GM12878 (cell line): ENCODE results near the gene PAK5.

Source experiments
- CBX5 ChIP-seq: sonication (generic); IDR thresholded peaks from 2 replicates; pipeline ENCODE4 v1.6.1; 2016; ENCODE audit warnings: low read depth, moderate library complexity, mild to moderate bottlenecking, inconsistent platforms
- MTA3 ChIP-seq: IDR thresholded peaks from 2 replicates; pipeline ENCODE4 v1.6.1; 2012; ENCODE audit warnings: low read length, inconsistent platforms, borderline replicate concordance
- NRF1 ChIP-seq: conservative IDR thresholded peaks from 2 replicates; pipeline ENCODE4 v1.6.1; 2011; ENCODE audit warnings: mild to moderate bottlenecking, low read depth, low read length, improper control_type of control experiment
- PAX8 ChIP-seq: fragments of 450-650 bp; IDR thresholded peaks from 2 replicates; pipeline ENCODE4 v1.6.1; 2017; ENCODE audit warnings: mild to moderate bottlenecking, moderate library complexity
- SIN3A ChIP-seq: IDR thresholded peaks from 2 replicates; pipeline ENCODE4 v1.6.1; 2012; ENCODE audit warnings: low read depth, low read length, improper control_type of control experiment
- TAF1 ChIP-seq: IDR thresholded peaks from 2 replicates; pipeline ENCODE4 v1.6.1; 2011; ENCODE audit warnings: mild to moderate bottlenecking, low read depth, low read length, borderline replicate concordance
- ZNF274 ChIP-seq: IDR thresholded peaks from one replicate; pipeline ENCODE4 v1.8.0; 2011; ENCODE audit not compliant: insufficient read length, insufficient read depth
- TF ChIP-seq, protein P1 (sequence below), 3 experiments: IDR thresholded peaks in 2 of 3; conservative IDR thresholded peaks in 1 of 3; 2 replicates each; pipeline ENCODE4 v1.5.1; 2011; ENCODE audit warnings: low read depth in 3 of 3, low read length in 3 of 3, mild to moderate bottlenecking in 3 of 3, control low read depth in 2 of 3, moderate library complexity in 2 of 3, inconsistent platforms in 1 of 3, mixed read lengths in 1 of 3; ENCODE audit not compliant: control insufficient read depth in 2 of 3, insufficient read depth in 1 of 3; ENCODE audit errors: extremely low read depth in 1 of 3

- TF ChIP-seq ZNF274: no peak
- TF ChIP-seq CBX5: no peak
- TF ChIP-seq PAX8: no peak
- TF ChIP-seq NRF1: no peak
- TF ChIP-seq SIN3A: no peak
- TF ChIP-seq MTA3: no peak
- TF ChIP-seq, protein P1, sequence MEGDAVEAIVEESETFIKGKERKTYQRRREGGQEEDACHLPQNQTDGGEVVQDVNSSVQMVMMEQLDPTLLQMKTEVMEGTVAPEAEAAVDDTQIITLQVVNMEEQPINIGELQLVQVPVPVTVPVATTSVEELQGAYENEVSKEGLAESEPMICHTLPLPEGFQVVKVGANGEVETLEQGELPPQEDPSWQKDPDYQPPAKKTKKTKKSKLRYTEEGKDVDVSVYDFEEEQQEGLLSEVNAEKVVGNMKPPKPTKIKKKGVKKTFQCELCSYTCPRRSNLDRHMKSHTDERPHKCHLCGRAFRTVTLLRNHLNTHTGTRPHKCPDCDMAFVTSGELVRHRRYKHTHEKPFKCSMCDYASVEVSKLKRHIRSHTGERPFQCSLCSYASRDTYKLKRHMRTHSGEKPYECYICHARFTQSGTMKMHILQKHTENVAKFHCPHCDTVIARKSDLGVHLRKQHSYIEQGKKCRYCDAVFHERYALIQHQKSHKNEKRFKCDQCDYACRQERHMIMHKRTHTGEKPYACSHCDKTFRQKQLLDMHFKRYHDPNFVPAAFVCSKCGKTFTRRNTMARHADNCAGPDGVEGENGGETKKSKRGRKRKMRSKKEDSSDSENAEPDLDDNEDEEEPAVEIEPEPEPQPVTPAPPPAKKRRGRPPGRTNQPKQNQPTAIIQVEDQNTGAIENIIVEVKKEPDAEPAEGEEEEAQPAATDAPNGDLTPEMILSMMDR (IDR thresholded peaks at IDR 0.05 in 2 of 3, conservative IDR thresholded peaks at IDR 0.05 in 1 of 3; ENCODE audit: control insufficient read depth in 2 of 3, extremely low read depth in 1 of 3, insufficient read depth in 1 of 3, low read depth in 3 of 3, low read length in 3 of 3): no peak
- TF ChIP-seq TAF1: no peak
These were observed 44.0 kb downstream of the PAK5 start for GRCh38 chr20:9794831-9795230.
